Esophagus (tissue), 2 donors: Measurements from ENCODE around the gene HACD1. TPM values are rescaled to one million over a fixed set of nuclear protein-coding genes. Genes with fewer than 3 reads are reported as not detected.
"Not testable (repeated sequence)": the region's sequence is repeated elsewhere in the genome, so short reads cannot be mapped to it uniquely, and the experiment has no call there.

Experiments used
- H3K27ac ChIP-seq, 2 donors: one replicate each; pipeline ENCODE4 v1.5.1; 2013; ENCODE audit warnings: low read depth in 2 of 2, mild to moderate bottlenecking in 2 of 2, inconsistent platforms in 1 of 2, low read length in 1 of 2, moderate library complexity in 1 of 2
- H3K27me3 ChIP-seq, 2 donors: one replicate each; pipeline ENCODE4 v1.6.1; 2013; ENCODE audit warnings: low read length in 2 of 2, control low read depth in 1 of 2, mild to moderate bottlenecking in 1 of 2; ENCODE audit not compliant: insufficient read depth in 2 of 2, control insufficient read depth in 1 of 2
- H3K36me3 ChIP-seq, 2 donors: one replicate each; pipeline ENCODE4 v1.6.1; 2013; ENCODE audit warnings: low read length in 1 of 2; ENCODE audit not compliant: control insufficient read depth in 2 of 2, insufficient read depth in 2 of 2
- H3K4me1 ChIP-seq, 2 donors: one replicate each; pipeline ENCODE4 v1.6.1; 2013; ENCODE audit warnings: low read length in 1 of 2; ENCODE audit not compliant: control insufficient read depth in 2 of 2, insufficient read depth in 2 of 2
- H3K4me3 ChIP-seq, 2 donors: one replicate each; pipeline ENCODE4 v1.5.1; 2013; ENCODE audit warnings: low read length in 2 of 2, mild to moderate bottlenecking in 2 of 2, low read depth in 1 of 2, moderate library complexity in 1 of 2
- H3K9me3 ChIP-seq, 2 donors: one replicate each; pipeline ENCODE4 v1.6.1; 2013; ENCODE audit warnings: mild to moderate bottlenecking in 2 of 2, low read depth in 1 of 2, low read length in 1 of 2, moderate library complexity in 1 of 2; ENCODE audit not compliant: control insufficient read depth in 2 of 2, insufficient read depth in 1 of 2
- WGBS, 2 donors: extraction: QIAGEN DNeasy Blood & Tissue Kit; methylation state at CpG; one replicate each; pipeline ENCODE4 v1.1.7; 2013; 5-methylcytosine and 5-hydroxymethylcytosine counted together
- polyA plus RNA-seq, 2 donors: library from polyadenylated mRNA; stranded (reverse); fragments of 200-250 nt; gene quantifications; one replicate each; pipeline ENCODE4 v1.2.3, GENCODE V29; 2013
- donor health status: healthy with polysubstance abuse.
- donor health status: Bipolar disorder and iron deficiency.

HACD1 gene
- polyA plus RNA-seq, 2 donors = 9.3 to 9.8 TPM

GRCh38 chr10:17589316-17589715, 27.9 kb downstream of the HACD1 start:
- not testable (repeated sequence) for H3K9me3 ChIP-seq, H3K36me3 ChIP-seq, H3K27me3 ChIP-seq, H3K4me3 ChIP-seq, H3K27ac ChIP-seq, H3K4me1 ChIP-seq
- 71 to 96% methylated on average over 1 of the region's 1 CpG for WGBS, 2 donors

DNA sequence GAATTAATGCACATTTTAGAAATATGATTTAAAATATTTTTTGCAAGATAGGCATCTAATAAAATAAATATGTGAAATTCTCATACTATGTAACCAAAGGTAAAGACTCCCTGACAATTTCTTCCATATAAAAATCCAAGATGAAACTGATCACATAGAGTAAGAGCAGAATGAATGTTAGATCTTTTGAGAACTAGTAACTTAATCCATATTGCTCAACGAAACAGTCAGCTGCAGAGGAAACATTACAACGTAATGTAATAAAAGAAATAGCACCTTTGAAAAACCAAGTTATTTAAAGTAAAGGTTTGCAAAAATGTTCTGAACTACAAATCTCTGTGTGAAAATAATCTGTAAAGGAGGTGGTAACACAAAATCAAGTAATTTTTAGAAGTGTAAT, 28.8 kb downstream of the HACD1 start:
- 87 to 90% methylated on average over 2 of the region's 2 CpGs for WGBS, 2 donors

DNA sequence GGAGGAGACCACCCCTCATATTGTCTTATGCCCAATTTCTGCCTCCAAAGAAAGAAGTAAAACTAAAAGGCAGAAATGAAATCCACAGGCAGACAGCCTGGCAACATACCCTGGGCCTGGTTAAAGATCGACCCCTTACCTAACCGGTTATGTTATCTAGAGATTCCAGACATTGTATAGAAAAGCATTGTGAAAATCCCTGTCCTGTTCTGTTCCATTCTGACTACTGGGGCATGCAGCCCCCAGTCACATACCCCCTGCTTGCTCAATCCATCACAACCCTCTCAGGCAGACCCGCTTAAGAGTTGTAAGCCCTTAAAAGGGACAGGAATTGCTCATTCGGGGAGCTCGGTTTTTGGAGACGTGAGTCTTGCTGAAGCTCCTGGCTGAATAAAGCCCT, 29.9 kb downstream of the HACD1 start:
- not testable (repeated sequence) for H3K27me3 ChIP-seq

More for the DNA sequence above, 28.8 kb downstream of the HACD1 start:
- Histone ChIP-seq H3K4me1 (no peaks in the 10 kb centered on the region), H3K27me3 (no peaks in the 10 kb centered on the region), H3K9me3 (no peaks in the 10 kb centered on the region), H3K27ac (no peak overlapping the region), H3K4me3 (no peak overlapping the region), H3K36me3 (peaks cover 0 to 2% of the 10 kb centered on the region in 2 donors)

DNA sequence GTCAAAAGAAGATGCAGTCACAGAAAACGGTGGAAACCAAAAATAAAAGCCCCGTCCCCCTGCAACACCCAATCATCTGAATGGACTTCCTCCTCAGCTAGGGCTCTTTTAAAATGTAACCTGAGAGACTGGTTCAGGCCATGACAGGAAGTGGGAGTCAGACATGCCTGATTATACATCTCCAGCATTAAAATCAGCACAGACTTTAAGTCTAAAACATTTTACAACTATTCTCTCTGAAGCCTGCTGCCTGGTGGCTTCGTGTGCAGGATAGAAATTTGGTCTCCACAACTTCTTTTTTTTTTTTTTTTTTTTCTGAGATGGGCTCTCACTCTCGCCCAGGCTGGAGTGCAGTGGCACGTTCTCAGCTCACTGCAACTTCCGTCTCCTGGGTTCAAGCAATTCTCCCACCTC, 30.3 kb downstream of the HACD1 start:
- WGBS, 2 donors = 41 to 48% methylated on average over 6 of the region's 6 CpGs
- Histone ChIP-seq H3K4me3 (no peak overlapping the region), H3K4me1 (no peaks in the 10 kb centered on the region), H3K27ac (no peak overlapping the region), H3K9me3 (no peaks in the 10 kb centered on the region), H3K27me3 (no peaks in the 10 kb centered on the region), H3K36me3 (no peaks in the 10 kb centered on the region)

More for the DNA sequence above, 29.9 kb downstream of the HACD1 start:
- H3K27ac ChIP-seq, H3K4me3 ChIP-seq, H3K4me1 ChIP-seq, H3K9me3 ChIP-seq, H3K36me3 ChIP-seq: not testable (repeated sequence)
- 72 to 82% methylated on average over 6 of the region's 6 CpGs for WGBS, 2 donors

GRCh38 chr10:17585016-17585415, 32.2 kb downstream of the HACD1 start:
- no peak overlapping the region for H3K27ac ChIP-seq
- no peaks in the 10 kb centered on the region for H3K9me3 ChIP-seq
- H3K27me3 ChIP-seq = no peaks in the 10 kb centered on the region
- H3K36me3 ChIP-seq = no peaks in the 10 kb centered on the region
- WGBS, 2 donors = 75 to 76% methylated on average over 8 of the region's 8 CpGs
- H3K4me1 ChIP-seq = no peaks in the 10 kb centered on the region
- H3K4me3 ChIP-seq = no peak overlapping the region

DNA sequence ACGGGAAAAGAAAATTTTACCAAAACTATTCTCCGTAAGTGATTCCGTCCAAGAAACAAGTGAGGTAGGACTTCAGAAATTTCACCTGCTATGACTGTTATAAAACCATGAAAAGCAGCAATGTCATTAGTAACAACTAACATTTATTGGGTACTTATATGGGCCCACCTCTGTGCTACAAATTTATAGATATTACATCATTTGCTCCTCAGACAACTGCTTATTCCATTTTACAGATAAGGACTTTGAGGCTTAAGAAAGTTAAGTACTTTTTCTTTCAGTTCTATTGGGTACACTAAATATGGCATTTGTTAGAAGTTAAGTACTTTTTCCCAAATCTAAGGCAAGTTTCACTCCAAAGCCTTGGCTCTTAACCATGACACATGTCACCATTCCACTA, 36.3 kb downstream of the HACD1 start:
- H3K4me1 ChIP-seq = no peaks in the 10 kb centered on the region
- H3K27me3 ChIP-seq = no peaks in the 10 kb centered on the region
- 90 to 93% methylated on average over 3 of the region's 3 CpGs for WGBS, 2 donors
- H3K36me3 ChIP-seq = no peaks in the 10 kb centered on the region
- H3K27ac ChIP-seq = no peak overlapping the region
- H3K9me3 ChIP-seq = no peaks in the 10 kb centered on the region
- no peak overlapping the region for H3K4me3 ChIP-seq

DNA sequence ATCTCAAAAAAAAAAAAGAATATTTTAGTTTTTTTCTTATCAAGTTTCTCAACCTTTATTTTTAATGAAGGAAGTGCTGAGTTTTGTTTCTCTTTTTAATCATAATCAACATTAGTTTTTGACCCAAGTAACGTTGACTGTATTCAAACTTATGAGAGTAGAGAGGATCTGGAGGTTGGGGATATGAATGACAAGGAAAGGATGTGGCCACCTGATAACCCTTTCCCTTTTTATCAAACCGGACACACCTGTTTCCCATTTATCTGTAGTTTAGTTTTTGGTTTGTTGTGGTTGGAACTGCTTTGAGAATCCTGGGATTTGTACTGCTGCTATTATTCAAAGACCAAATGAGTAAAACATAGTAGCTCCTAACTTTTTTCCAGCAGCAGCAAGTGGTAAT, 38.6 kb downstream of the HACD1 start:
- Histone ChIP-seq H3K9me3 (no peaks in the 10 kb centered on the region), H3K27ac (no peak overlapping the region), H3K4me3 (no peak overlapping the region), H3K36me3 (no peaks in the 10 kb centered on the region), H3K27me3 (no peaks in the 10 kb centered on the region), H3K4me1 (no peaks in the 10 kb centered on the region)
- WGBS, 2 donors = 66 to 68% methylated on average over 2 of the region's 2 CpGs

DNA sequence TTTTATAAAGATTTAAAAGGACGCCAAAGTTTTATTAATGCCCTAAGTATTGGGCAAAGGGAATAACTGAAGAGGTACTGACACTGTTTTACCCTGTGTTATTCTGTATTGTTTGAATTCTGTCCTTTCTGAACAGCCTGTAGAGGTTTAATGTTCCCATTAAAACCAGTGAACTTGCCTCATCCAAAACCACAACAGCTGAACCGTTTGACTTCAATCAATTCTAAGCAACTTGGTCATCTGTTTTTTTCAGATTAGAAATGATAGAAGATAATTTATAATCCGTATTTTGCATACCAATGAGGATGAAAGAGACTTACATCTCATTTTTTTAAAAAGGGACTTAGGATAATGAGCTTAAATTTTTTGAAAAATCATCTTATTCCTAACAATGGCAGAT, 40.4 kb downstream of the HACD1 start:
- H3K4me1 ChIP-seq = no peaks in the 10 kb centered on the region
- H3K36me3 ChIP-seq = no peaks in the 10 kb centered on the region
- H3K27ac ChIP-seq = no peak overlapping the region
- 56 to 59% methylated on average over 3 of the region's 3 CpGs for WGBS, 2 donors
- no peak overlapping the region for H3K4me3 ChIP-seq
- H3K27me3 ChIP-seq = no peaks in the 10 kb centered on the region
- no peaks in the 10 kb centered on the region for H3K9me3 ChIP-seq

DNA sequence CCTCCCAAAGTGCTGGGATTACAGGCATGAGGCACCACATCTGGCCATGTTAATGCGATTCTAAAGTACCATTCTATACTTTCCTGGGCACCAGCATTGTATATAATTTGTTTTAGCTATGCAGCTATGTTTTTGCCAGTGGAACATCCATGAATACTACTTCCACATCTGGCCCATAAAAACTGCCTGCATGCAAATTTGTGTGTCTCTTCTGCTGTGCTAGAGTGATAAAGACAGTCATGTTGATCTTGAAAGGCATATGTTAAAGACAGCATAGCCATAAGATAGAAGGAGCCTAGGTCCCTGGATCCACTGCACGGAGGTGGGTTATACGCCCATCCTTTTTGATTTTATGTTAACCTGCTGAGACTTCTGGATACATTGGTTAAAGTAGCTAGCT, 52.3 kb downstream of the HACD1 start:
- H3K4me3 ChIP-seq = no peak overlapping the region
- 94 to 96% methylated on average over 3 of the region's 3 CpGs for WGBS, 2 donors

DNA sequence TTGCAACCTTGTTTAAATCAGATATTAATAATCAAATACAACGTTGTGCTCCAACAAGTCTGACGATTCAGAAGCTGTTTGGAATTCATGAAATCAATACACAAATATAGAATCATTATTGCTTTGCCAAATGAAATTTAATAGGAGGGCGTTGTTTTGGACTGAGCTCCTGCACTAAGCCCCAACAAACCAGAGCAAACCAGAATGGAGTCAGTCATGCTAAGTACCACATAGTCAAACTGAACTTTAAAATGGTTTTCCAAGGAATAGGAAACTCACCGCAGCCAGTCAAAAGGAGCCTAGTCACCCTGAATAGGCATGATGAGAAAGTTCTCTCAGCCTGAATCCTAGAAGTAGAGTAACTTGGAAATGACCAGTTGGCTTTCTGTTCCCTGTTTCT, 53.7 kb downstream of the HACD1 start:
- H3K27ac ChIP-seq = no peak overlapping the region
- no peaks in the 10 kb centered on the region for H3K36me3 ChIP-seq
- no peaks in the 10 kb centered on the region for H3K9me3 ChIP-seq
- no peaks in the 10 kb centered on the region for H3K27me3 ChIP-seq
- no peaks in the 10 kb centered on the region for H3K4me1 ChIP-seq
- H3K4me3 ChIP-seq = no peak overlapping the region
- 51 to 57% methylated on average over 4 of the region's 4 CpGs for WGBS, 2 donors

More for the DNA sequence above, 52.3 kb downstream of the HACD1 start:
- Histone ChIP-seq H3K36me3 (no peaks in the 10 kb centered on the region), H3K27ac (no peak overlapping the region), H3K27me3 (no peaks in the 10 kb centered on the region), H3K9me3 (no peaks in the 10 kb centered on the region), H3K4me1 (no peaks in the 10 kb centered on the region)
